Astrocyte (in vitro differentiated cells and primary cell): ENCODE data around the gene KRT222. TPM values are rescaled to one million over a fixed set of nuclear protein-coding genes. Genes with fewer than 3 reads are reported as not detected.

Source experiments
- DNase-seq: peaks from one replicate; pipeline ENCODE4 v3.0.0-alpha.2; 2010; ENCODE audit warnings: low read depth
- FAIRE-seq: peaks from 2 replicates; lab custom pipeline; 2011; peaks lifted over from hg19 to GRCh38; lab: Jason Lieb, UNC
- H2AFZ ChIP-seq: 2 replicates; pipeline ENCODE4 v1.6.0; 2012; ENCODE audit warnings: low read depth, low read length, inconsistent platforms
- H3K27ac ChIP-seq: 2 replicates; pipeline ENCODE4 v1.5.1; 2011; ENCODE audit warnings: low read depth, low read length, inconsistent platforms
- H3K27me3 ChIP-seq: 2 replicates; pipeline ENCODE4 v1.6.0; 2011; ENCODE audit warnings: low read length, inconsistent platforms; ENCODE audit not compliant: insufficient read depth
- H3K36me3 ChIP-seq: 2 replicates; pipeline ENCODE4 v1.5.1; 2011; ENCODE audit warnings: low read length, inconsistent platforms; ENCODE audit not compliant: insufficient read depth
- H3K4me1 ChIP-seq: 2 replicates; pipeline ENCODE4 v1.5.1; 2011; ENCODE audit warnings: low read length, inconsistent platforms; ENCODE audit not compliant: insufficient read depth
- H3K4me2 ChIP-seq: 2 replicates; pipeline ENCODE4 v1.6.0; 2012; ENCODE audit warnings: low read length, inconsistent platforms
- H3K4me3 ChIP-seq: 2 replicates; pipeline ENCODE4 v1.5.1; 2011; ENCODE audit warnings: low read depth, mild to moderate bottlenecking, low read length, inconsistent platforms; ENCODE audit not compliant: insufficient read depth
- H3K79me2 ChIP-seq: 2 replicates; pipeline ENCODE4 v1.6.0; 2012; ENCODE audit warnings: mild to moderate bottlenecking, low read length, inconsistent platforms; ENCODE audit not compliant: insufficient read depth
- H3K9ac ChIP-seq: 2 replicates; pipeline ENCODE4 v1.6.0; 2012; ENCODE audit warnings: mild to moderate bottlenecking, low read length, inconsistent platforms
- H3K9me3 ChIP-seq: 2 replicates; pipeline ENCODE4 v1.5.1; 2012; ENCODE audit warnings: low read depth, mild to moderate bottlenecking, low read length, inconsistent platforms; ENCODE audit not compliant: insufficient read depth
- H4K20me1 ChIP-seq: 2 replicates; pipeline ENCODE4 v1.6.0; 2012; ENCODE audit warnings: low read length, inconsistent platforms; ENCODE audit not compliant: insufficient read depth
- H3K27ac Mint-ChIP-seq: one replicate; pipeline ENCODE4 v1.8.0; 2021; ENCODE audit warnings: mild to moderate bottlenecking, mixed read lengths; ENCODE audit not compliant: unreplicated experiment
- H3K27me3 Mint-ChIP-seq: one replicate; pipeline ENCODE4 v1.8.0; 2021; ENCODE audit warnings: low read depth, mixed read lengths; ENCODE audit not compliant: unreplicated experiment
- H3K36me3 Mint-ChIP-seq: one replicate; pipeline ENCODE4 v1.8.0; 2021; ENCODE audit warnings: low read depth, mixed read lengths; ENCODE audit not compliant: unreplicated experiment
- H3K4me1 Mint-ChIP-seq: one replicate; pipeline ENCODE4 v1.8.0; 2021; ENCODE audit warnings: low read depth, mixed read lengths; ENCODE audit not compliant: unreplicated experiment
- H3K4me3 Mint-ChIP-seq: one replicate; pipeline ENCODE4 v1.8.0; 2021; ENCODE audit warnings: mild to moderate bottlenecking, moderate library complexity, mixed read lengths; ENCODE audit not compliant: unreplicated experiment
- H3K9me3 Mint-ChIP-seq: one replicate; pipeline ENCODE4 v1.8.0; 2021; ENCODE audit warnings: mild to moderate bottlenecking, mixed read lengths; ENCODE audit not compliant: unreplicated experiment
- EZH2 ChIP-seq: IDR thresholded peaks from 2 replicates; pipeline ENCODE4 v1.6.1; 2012; ENCODE audit warnings: mild to moderate bottlenecking, low read length, inconsistent platforms; ENCODE audit not compliant: insufficient read depth
- total RNA-seq: library from RNA; stranded (reverse); gene quantifications from 2 replicates; pipeline ENCODE4 v1.2.1, GENCODE V29; 2021
- TF ChIP-seq, protein P1 (sequence below): IDR thresholded peaks from 2 replicates; pipeline ENCODE4 v1.5.1; 2011; ENCODE audit warnings: low read depth, mild to moderate bottlenecking, inconsistent platforms, low read length, moderate library complexity; ENCODE audit not compliant: insufficient read depth

The KRT222 gene
- total RNA-seq, 1 donor from 2014 or later, result 0.14 TPM

DNA sequence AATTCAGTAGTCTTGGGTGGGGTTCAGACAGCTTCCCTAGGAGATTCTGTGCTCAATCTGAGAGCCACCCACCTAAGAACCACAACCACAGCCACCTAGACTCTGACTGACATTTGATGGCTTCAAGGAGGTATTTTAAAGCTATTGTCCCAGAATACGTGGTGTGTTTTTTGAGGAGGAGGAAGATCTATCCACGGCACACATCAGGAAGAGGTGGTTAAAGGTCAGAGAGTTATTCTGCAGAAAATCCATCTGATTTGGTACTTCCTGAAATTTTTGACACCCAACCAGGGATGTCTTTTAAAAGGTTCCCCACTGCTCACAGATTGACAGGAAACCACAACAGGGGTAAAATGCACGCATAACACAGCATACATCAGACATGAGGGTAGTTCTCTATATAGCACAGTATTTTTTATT, 42.5 kb downstream of the KRT222 start:
- TF ChIP-seq EZH2, result no peak
- TF ChIP-seq, protein P1, sequence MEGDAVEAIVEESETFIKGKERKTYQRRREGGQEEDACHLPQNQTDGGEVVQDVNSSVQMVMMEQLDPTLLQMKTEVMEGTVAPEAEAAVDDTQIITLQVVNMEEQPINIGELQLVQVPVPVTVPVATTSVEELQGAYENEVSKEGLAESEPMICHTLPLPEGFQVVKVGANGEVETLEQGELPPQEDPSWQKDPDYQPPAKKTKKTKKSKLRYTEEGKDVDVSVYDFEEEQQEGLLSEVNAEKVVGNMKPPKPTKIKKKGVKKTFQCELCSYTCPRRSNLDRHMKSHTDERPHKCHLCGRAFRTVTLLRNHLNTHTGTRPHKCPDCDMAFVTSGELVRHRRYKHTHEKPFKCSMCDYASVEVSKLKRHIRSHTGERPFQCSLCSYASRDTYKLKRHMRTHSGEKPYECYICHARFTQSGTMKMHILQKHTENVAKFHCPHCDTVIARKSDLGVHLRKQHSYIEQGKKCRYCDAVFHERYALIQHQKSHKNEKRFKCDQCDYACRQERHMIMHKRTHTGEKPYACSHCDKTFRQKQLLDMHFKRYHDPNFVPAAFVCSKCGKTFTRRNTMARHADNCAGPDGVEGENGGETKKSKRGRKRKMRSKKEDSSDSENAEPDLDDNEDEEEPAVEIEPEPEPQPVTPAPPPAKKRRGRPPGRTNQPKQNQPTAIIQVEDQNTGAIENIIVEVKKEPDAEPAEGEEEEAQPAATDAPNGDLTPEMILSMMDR, result no peak
- no peak for DNase-seq
- Histone ChIP-seq H3K4me2 (no peak overlapping the region), H3K79me2 (no peaks in the 10 kb centered on the region), H2AFZ (no peak overlapping the region), H3K27me3 (peaks cover 4% of the 10 kb centered on the region), H3K27ac (no peak overlapping the region), H4K20me1 (no peaks in the 10 kb centered on the region), H3K9me3 (no peaks in the 10 kb centered on the region), H3K36me3 (peaks cover 5% of the 10 kb centered on the region), H3K9ac (no peak overlapping the region), H3K4me3 (no peak overlapping the region), H3K4me1 (no peaks in the 10 kb centered on the region)
- Mint-ChIP-seq H3K27me3 (peaks cover 23% of the 10 kb centered on the region), H3K27ac (no peak overlapping the region), H3K9me3 (no peaks in the 10 kb centered on the region), H3K4me3 (no peak overlapping the region), H3K4me1 (no peaks in the 10 kb centered on the region), H3K36me3 (no peaks in the 10 kb centered on the region)
- no peak for FAIRE-seq

DNA sequence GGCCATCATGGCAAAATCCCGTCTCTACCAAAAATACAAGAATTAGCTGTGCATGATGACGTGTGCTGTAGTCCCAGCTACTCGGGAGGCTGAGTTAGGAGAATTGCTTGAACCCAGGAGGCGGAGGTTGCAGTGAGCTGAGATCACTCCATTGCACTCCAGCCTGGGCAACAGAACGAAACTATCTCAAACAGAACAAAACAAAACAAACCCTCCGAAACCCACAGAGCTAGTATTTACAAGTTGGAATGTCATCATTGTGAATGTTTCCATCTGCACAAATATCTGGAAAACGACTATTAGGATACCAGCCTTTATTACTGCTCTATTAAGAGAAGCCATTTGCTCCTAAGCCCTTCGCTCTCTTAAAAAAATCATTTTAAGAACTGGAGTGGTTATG, 43.4 kb downstream of the KRT222 start:
- Mint-ChIP-seq H3K4me1 (no peaks in the 10 kb centered on the region), H3K4me3 (no peak overlapping the region), H3K36me3 (no peaks in the 10 kb centered on the region), H3K27ac (no peak overlapping the region), H3K9me3 (peaks cover 4% of the 10 kb centered on the region), H3K27me3 (peaks cover 32% of the 10 kb centered on the region)
- H2AFZ ChIP-seq, result no peak overlapping the region
- no peaks in the 10 kb centered on the region for H3K4me1 ChIP-seq
- TF ChIP-seq, protein P1, result no peak
- no peak for TF ChIP-seq EZH2
- H3K36me3 ChIP-seq, result peaks cover 2% of the 10 kb centered on the region
- no peak overlapping the region for H3K4me3 ChIP-seq
- FAIRE-seq, result no peak
- no peaks in the 10 kb centered on the region for H4K20me1 ChIP-seq
- H3K4me2 ChIP-seq, result no peak overlapping the region
- no peak for DNase-seq
- H3K27me3 ChIP-seq, result peaks cover 10% of the 10 kb centered on the region
- H3K9ac ChIP-seq, result no peak overlapping the region
- H3K9me3 ChIP-seq, result no peaks in the 10 kb centered on the region
- H3K79me2 ChIP-seq, result no peaks in the 10 kb centered on the region
- H3K27ac ChIP-seq, result no peak overlapping the region

DNA sequence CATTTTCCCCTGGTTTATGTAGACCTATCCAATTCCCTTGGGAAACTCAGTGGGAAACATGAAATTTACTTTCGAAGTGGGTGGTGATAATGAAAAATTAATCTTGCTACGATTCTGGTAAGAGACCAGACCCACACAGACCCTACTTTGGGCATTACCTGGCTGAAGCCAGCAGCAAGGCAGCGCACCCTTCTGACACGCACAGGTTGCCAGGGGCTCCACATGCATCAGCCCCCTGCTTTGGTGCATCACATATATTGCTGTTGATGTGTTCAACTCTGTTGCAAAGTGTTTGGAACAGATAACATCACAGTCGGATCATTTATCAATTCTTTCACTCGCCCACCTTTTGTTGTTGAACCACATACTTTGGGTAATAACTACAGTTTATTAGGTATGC, 44.0 kb downstream of the KRT222 start:
- no peaks in the 10 kb centered on the region for H4K20me1 ChIP-seq
- TF ChIP-seq, protein P1, result no peak
- TF ChIP-seq EZH2, result no peak
- Mint-ChIP-seq H3K9me3 (peaks cover 4% of the 10 kb centered on the region), H3K4me3 (no peak overlapping the region), H3K27ac (no peak overlapping the region), H3K36me3 (no peaks in the 10 kb centered on the region), H3K4me1 (no peaks in the 10 kb centered on the region), H3K27me3 (peaks cover 38% of the 10 kb centered on the region)
- H3K27ac ChIP-seq, result no peak overlapping the region
- H3K79me2 ChIP-seq, result no peaks in the 10 kb centered on the region
- no peak overlapping the region for H3K4me2 ChIP-seq
- H3K4me3 ChIP-seq, result no peak overlapping the region
- no peak for FAIRE-seq
- no peaks in the 10 kb centered on the region for H3K9me3 ChIP-seq
- DNase-seq, result no peak
- H3K27me3 ChIP-seq, result peaks cover 10% of the 10 kb centered on the region
- no peak overlapping the region for H3K9ac ChIP-seq
- peaks cover 2% of the 10 kb centered on the region for H3K36me3 ChIP-seq
- no peak overlapping the region for H2AFZ ChIP-seq
- no peaks in the 10 kb centered on the region for H3K4me1 ChIP-seq
